Stimulated activated CD4-positive, alpha-beta T cell treated with anti-CD3 and anti-CD28 coated beads, Interleukin-15, amount 100 ng/mL, for 48 hours (primary cell): ENCODE results near the gene SLC25A5.

Experiments
- DNase-seq, 2 donors: peaks; one replicate each; pipeline ENCODE4 v3.0.0-alpha.2; 2020; ENCODE audit warnings: low read depth in 2 of 2

The SLC25A5 gene

DNA sequence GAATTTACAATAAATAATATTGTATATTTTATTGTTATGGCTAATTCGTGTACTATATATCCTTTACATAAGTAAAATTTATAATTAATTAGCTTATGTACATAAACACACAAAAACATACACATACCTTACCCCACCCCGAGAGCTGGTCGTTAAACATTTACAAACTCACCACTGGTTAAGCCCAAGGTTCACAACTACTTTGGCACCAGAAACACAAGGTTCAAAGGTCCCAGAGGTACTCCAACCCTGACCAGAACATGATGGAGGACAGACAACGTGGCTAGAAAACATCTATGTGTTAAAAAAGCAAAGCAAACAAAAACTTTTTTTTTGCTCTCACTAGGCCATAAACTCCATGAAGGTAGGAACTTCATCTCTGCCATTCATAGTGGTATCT lies 37.7 kb downstream of the SLC25A5 start:
- no peak for DNase-seq

- no peak for DNase-seq
Measured at GRCh38 chrX:119507206-119507605, 39.0 kb downstream of the SLC25A5 start.

GRCh38 chrX:119512146-119512800 lies 44.0 kb downstream of the SLC25A5 start:
- no peak for DNase-seq

DNA sequence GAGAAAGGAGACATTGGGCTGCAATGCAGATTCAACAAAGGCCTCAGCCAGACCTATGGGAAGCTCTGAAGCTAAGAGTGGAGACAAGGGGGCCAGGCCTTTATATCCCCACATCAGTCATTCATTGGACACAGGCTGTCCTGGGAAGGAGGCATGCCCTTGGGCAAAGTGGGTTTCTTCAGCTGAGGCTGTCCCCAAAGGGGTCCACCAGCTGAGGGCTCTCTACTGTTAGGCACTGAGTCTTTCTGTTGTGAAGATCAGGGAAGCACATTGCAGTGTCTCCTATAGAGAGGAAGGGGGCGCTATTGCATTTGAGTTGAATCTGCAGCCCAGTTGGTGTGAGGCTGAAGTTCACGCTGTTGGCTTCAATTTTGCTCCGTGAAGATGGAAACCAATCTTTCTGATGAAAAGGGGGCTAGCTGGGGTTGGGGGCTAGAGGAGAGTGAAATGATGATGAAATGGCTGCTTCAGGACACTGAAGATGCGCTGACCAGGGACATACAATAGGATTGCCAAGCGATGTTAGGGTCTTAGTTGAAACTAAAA lies 48.0 kb downstream of the SLC25A5 start:
- peak in 1 of 2 donors; percentile 19 for DNase-seq

DNA sequence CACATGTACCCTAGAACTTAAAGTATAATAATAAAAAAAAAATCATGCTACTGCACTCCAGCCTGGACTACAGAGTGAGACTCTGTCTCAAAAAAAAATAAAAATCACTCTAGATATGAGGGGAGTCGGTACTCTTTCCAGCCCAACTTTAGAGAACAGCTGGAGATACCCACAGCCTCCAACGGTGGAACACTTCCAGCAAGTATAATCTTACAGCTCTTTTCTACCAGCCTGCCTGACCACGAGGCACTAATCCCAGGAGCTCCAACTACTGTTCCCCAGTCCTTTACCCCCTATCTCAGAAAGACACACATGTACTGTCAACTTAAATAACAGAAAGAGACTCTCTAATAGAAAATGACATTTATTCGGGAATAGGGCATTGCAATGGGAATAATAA lies 50.1 kb downstream of the SLC25A5 start:
- no peak for DNase-seq
